Upper lobe of right lung (tissue), 1 donor: ENCODE results near the gene RTP2. TPM values are rescaled to one million over a fixed set of nuclear protein-coding genes. Genes with fewer than 3 reads are reported as not detected.

Experiments
- ATAC-seq: fragments of 200-7000 bp; cut with Tn5 transposase; one replicate; pipeline ENCODE4 v1.9.1; 2020; ENCODE audit warnings: mild to moderate bottlenecking, moderate library complexity
- DNase-seq: peaks from one replicate; pipeline ENCODE4 v3.0.0-alpha.2; 2020
- H3K27ac ChIP-seq: fragments of 200-600 bp; one replicate; pipeline ENCODE4 v1.8.0; 2022
- H3K27me3 ChIP-seq: fragments of 200-600 bp; one replicate; pipeline ENCODE4 v1.8.0; 2022; ENCODE audit warnings: mild to moderate bottlenecking
- H3K36me3 ChIP-seq: fragments of 200-600 bp; one replicate; pipeline ENCODE4 v1.8.0; 2022
- H3K4me1 ChIP-seq: fragments of 200-600 bp; one replicate; pipeline ENCODE4 v1.8.0; 2022
- H3K4me3 ChIP-seq: fragments of 200-600 bp; one replicate; pipeline ENCODE4 v1.8.0; 2022; ENCODE audit warnings: mild to moderate bottlenecking
- H3K9me3 ChIP-seq: fragments of 200-600 bp; one replicate; pipeline ENCODE4 v1.8.0; 2022
- intact Hi-C: fragments of 100-400 bp; cut with DNase I; formaldehyde crosslinking; loops from one replicate; pipeline ENCODE4 v1.11.0; 2022
- total RNA-seq: library from RNA; stranded (reverse); fragmentation: NEBNext Ultra II Directional; extraction: Animal tissue kit (Norgen Biotek cat#: 25700); gene quantifications from one replicate; pipeline ENCODE4 v1.2.1, GENCODE V29; 2021
- TF ChIP-seq, protein P1 (sequence below): fragments of 200-600 bp; IDR thresholded peaks from one replicate; pipeline ENCODE4 v1.8.0; 2022; ENCODE audit warnings: antibody characterized with exemption
- donor health status: DM: no; HTN: yes; CAD: no; lungs with severe emphysema.

Gene RTP2
- total RNA-seq, 1 donor from 2014 or later = not detected

GRCh38 chr3:187694801-187695200 is 7.6 kb downstream of the RTP2 start:
- no peaks in the 10 kb centered on the region for H3K36me3 ChIP-seq
- no peak overlapping the region for H3K27ac ChIP-seq
- no peak overlapping the region for H3K4me3 ChIP-seq
- no peaks in the 10 kb centered on the region for H3K9me3 ChIP-seq
- ATAC-seq (no peak), DNase-seq (no peak)
- no peaks in the 10 kb centered on the region for H3K27me3 ChIP-seq
- TF ChIP-seq, protein P1, sequence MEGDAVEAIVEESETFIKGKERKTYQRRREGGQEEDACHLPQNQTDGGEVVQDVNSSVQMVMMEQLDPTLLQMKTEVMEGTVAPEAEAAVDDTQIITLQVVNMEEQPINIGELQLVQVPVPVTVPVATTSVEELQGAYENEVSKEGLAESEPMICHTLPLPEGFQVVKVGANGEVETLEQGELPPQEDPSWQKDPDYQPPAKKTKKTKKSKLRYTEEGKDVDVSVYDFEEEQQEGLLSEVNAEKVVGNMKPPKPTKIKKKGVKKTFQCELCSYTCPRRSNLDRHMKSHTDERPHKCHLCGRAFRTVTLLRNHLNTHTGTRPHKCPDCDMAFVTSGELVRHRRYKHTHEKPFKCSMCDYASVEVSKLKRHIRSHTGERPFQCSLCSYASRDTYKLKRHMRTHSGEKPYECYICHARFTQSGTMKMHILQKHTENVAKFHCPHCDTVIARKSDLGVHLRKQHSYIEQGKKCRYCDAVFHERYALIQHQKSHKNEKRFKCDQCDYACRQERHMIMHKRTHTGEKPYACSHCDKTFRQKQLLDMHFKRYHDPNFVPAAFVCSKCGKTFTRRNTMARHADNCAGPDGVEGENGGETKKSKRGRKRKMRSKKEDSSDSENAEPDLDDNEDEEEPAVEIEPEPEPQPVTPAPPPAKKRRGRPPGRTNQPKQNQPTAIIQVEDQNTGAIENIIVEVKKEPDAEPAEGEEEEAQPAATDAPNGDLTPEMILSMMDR = no peak
- intact Hi-C loops = no loop called here
- no peaks in the 10 kb centered on the region for H3K4me1 ChIP-seq

DNA sequence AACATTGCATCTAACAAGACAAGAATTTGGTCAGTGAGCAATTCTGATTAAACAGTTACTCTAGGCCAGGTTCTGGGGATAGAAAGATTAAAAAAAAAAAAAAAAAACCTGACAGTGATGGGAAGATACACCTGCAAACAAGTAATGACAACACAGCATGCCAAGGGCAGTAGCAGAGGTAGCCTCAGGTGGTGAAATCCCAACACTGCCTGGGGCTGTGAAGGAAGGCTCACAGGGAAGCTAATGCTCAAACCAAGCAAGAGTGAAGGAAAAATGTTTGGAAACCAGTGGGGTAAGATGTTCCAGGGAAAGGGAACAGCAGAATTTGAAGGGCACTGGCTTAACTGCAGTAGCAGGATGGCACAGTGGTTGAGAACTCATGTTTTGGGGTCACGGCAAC is 8.9 kb downstream of the RTP2 start:
- TF ChIP-seq, protein P1 = no peak
- DNase-seq (no peak), ATAC-seq (no peak)
- H3K4me1 ChIP-seq = no peaks in the 10 kb centered on the region
- H3K9me3 ChIP-seq = no peaks in the 10 kb centered on the region
- H3K27me3 ChIP-seq = no peaks in the 10 kb centered on the region
- intact Hi-C loops = no loop called here
- no peak overlapping the region for H3K4me3 ChIP-seq
- H3K36me3 ChIP-seq = no peaks in the 10 kb centered on the region
- no peak overlapping the region for H3K27ac ChIP-seq

DNA sequence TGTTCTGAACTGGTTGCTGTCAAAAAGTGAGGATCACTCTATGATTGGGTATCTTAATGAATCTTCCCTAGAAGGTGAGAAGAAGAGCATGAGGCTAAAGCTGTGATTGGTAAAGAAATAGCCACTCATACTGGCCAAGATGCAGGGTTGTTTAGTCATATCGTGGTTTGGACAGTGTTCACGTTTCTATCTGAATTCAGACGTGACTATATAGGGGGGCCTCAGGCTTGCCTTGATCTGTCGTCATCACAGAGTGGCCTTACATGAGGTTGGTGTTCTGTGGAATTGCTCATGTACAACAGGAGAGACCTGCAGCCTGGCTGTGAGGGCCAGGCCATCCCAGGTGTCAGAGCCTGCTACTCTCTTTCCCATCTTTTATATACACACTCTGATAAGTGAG is 12.4 kb downstream of the RTP2 start:
- TF ChIP-seq, protein P1 = no peak
- Histone ChIP-seq H3K27me3 (no peaks in the 10 kb centered on the region), H3K27ac (no peak overlapping the region), H3K4me3 (no peak overlapping the region), H3K36me3 (no peaks in the 10 kb centered on the region), H3K4me1 (no peaks in the 10 kb centered on the region), H3K9me3 (peaks cover 5% of the 10 kb centered on the region)
- intact Hi-C loops = no loop called here
- no peak for ATAC-seq
- DNase-seq = no peak

- DNase-seq (no peak), ATAC-seq (no peak)
- intact Hi-C loops = no loop called here
- Histone ChIP-seq H3K27ac (no peak overlapping the region), H3K36me3 (no peaks in the 10 kb centered on the region), H3K4me1 (no peaks in the 10 kb centered on the region), H3K4me3 (no peak overlapping the region), H3K27me3 (peaks cover 2% of the 10 kb centered on the region), H3K9me3 (peaks cover 5% of the 10 kb centered on the region)
- TF ChIP-seq, protein P1 = no peak
Measured at GRCh38 chr3:187686621-187687273, 15.6 kb downstream of the RTP2 start.

DNA sequence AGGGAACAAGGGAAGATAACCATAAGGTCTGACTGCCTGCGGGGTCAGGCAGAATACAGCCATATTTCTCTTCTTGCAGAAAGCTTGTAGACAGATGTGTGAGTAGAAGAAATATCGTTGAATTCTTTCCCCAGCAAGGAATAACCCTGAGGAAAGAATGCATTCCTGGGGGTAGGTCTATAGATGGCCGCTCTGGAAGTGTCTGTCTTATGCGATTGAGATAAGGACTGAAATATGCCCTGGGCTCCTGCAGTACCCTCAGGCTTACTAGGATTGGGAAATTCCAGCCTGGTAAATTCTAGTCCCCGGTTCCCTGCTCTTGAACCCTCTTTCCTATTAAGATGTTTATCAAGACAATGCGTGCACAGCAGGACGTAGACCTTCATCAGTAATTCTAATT is 16.4 kb downstream of the RTP2 start:
- peaks cover 5% of the 10 kb centered on the region for H3K9me3 ChIP-seq
- no peak overlapping the region for H3K27ac ChIP-seq
- H3K36me3 ChIP-seq = no peaks in the 10 kb centered on the region
- H3K4me3 ChIP-seq = no peak overlapping the region
- DNase-seq (no peak), ATAC-seq (no peak)
- TF ChIP-seq, protein P1 = no peak
- H3K4me1 ChIP-seq = no peaks in the 10 kb centered on the region
- H3K27me3 ChIP-seq = peaks cover 6% of the 10 kb centered on the region
- intact Hi-C loops = no loop called here

DNA sequence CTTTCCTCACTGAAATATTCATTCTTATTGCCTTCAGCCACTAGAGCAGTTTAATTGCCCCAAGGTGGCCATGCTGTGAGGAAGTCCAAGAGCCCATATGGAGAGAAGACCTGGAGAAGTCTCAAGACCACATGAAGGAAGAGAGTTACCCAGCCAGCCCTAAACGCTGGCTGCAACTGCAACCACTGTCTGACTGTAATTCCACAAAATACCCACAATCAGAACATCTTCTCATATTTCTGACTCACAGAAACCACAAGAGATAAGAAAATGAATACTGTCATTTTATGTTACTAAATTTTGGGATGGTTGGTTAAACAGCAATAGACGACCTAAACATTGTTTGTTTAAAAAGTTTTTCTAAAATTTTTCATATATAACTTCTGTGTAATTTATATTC is 17.5 kb downstream of the RTP2 start:
- TF ChIP-seq, protein P1 = no peak
- DNase-seq (no peak), ATAC-seq (no peak)
- H3K27me3 ChIP-seq = peaks cover 12% of the 10 kb centered on the region
- no peak overlapping the region for H3K27ac ChIP-seq
- no peaks in the 10 kb centered on the region for H3K4me1 ChIP-seq
- H3K9me3 ChIP-seq = peaks cover 5% of the 10 kb centered on the region
- H3K36me3 ChIP-seq = no peaks in the 10 kb centered on the region
- H3K4me3 ChIP-seq = no peak overlapping the region
- intact Hi-C loops = no loop called here
